ENCODE results near the gene AKIRIN2. TPM values are rescaled to one million over a fixed set of nuclear protein-coding genes. Genes with fewer than 3 reads are reported as not detected.
A peak's percentile ranks its signal among the peaks of the same experiment; 100 is the strongest.

Gene AKIRIN2
- total and polyA plus RNA-seq, 2 of the 13 experiments (the other 11 are each of a cell fraction or from before 2014, with no cell fraction given) = 15.6 to 23.4 TPM

DNA sequence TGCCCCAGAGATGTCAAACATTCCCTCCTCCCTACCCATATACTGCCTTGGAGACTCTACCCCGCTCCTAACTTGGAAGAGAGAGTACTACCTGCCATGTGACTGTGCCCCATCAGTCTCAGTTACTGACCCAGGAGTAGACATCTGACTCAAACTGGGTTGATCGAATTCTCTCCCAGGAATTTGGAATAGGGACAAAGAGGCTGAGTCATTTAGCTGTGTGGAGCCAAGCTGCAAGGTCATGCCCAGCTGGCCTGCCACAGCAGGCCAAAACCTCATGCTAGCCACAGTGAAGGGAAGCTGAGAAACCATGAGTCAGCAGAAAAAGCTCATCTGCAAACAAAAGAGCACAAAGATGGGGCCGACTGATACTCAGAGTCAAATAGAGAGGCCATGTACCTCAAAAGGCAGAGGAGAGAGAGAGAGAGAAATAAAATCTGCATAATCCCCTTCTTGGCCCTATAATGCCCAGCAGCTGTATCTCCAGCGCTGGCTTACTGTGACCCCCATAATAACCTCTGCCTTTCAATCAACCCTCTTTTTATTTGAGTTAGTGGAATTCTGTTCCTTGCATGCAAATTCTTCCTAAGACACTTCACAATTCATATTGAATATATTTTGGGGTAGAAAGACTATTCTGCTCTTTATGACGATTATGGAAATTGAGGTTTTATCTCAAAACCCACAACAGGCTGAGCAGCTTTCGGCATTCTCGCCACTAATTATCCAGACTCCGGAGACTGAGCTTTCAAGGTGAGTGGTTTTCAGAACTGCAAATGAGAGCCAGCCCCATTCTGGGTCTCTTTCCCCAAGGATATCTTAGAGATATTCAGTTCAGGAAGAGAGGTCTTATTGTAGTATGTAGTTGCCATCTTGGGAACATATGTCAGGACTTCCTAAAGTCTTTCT is 21.4 kb upstream of the AKIRIN2 start (continued):
- TF ChIP-seq, protein P1, sequence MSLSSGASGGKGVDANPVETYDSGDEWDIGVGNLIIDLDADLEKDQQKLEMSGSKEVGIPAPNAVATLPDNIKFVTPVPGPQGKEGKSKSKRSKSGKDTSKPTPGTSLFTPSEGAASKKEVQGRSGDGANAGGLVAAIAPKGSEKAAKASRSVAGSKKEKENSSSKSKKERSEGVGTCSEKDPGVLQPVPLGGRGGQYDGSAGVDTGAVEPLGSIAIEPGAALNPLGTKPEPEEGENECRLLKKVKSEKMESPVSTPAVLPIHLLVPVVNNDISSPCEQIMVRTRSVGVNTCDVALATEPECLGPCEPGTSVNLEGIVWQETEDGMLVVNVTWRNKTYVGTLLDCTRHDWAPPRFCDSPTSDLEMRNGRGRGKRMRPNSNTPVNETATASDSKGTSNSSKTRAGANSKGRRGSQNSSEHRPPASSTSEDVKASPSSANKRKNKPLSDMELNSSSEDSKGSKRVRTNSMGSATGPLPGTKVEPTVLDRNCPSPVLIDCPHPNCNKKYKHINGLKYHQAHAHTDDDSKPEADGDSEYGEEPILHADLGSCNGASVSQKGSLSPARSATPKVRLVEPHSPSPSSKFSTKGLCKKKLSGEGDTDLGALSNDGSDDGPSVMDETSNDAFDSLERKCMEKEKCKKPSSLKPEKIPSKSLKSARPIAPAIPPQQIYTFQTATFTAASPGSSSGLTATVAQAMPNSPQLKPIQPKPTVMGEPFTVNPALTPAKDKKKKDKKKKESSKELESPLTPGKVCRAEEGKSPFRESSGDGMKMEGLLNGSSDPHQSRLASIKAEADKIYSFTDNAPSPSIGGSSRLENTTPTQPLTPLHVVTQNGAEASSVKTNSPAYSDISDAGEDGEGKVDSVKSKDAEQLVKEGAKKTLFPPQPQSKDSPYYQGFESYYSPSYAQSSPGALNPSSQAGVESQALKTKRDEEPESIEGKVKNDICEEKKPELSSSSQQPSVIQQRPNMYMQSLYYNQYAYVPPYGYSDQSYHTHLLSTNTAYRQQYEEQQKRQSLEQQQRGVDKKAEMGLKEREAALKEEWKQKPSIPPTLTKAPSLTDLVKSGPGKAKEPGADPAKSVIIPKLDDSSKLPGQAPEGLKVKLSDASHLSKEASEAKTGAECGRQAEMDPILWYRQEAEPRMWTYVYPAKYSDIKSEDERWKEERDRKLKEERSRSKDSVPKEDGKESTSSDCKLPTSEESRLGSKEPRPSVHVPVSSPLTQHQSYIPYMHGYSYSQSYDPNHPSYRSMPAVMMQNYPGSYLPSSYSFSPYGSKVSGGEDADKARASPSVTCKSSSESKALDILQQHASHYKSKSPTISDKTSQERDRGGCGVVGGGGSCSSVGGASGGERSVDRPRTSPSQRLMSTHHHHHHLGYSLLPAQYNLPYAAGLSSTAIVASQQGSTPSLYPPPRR (CRISPR knock-in tag; IDR thresholded peaks at IDR 0.05; ENCODE audit: borderline replicate concordance) = no peak; the same call in 1 of the 2 replicates
- TF ChIP-seq, protein P2, sequence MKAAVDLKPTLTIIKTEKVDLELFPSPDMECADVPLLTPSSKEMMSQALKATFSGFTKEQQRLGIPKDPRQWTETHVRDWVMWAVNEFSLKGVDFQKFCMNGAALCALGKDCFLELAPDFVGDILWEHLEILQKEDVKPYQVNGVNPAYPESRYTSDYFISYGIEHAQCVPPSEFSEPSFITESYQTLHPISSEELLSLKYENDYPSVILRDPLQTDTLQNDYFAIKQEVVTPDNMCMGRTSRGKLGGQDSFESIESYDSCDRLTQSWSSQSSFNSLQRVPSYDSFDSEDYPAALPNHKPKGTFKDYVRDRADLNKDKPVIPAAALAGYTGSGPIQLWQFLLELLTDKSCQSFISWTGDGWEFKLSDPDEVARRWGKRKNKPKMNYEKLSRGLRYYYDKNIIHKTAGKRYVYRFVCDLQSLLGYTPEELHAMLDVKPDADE (CRISPR knock-in tag; IDR thresholded peaks at IDR 0.05) = no peak
- TF ChIP-seq PTBP1 (IDR thresholded peaks at IDR 0.05; ENCODE audit: low read depth, low read length, poor library complexity, severe bottlenecking) = no peak
- TF ChIP-seq, protein P3, sequence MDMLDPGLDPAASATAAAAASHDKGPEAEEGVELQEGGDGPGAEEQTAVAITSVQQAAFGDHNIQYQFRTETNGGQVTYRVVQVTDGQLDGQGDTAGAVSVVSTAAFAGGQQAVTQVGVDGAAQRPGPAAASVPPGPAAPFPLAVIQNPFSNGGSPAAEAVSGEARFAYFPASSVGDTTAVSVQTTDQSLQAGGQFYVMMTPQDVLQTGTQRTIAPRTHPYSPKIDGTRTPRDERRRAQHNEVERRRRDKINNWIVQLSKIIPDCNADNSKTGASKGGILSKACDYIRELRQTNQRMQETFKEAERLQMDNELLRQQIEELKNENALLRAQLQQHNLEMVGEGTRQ (IDR thresholded peaks at IDR 0.05; ENCODE audit: low read depth, low read length) = no peak
- TF ChIP-seq, protein P3 (CRISPR knock-in tag; IDR thresholded peaks at IDR 0.05; ENCODE audit: borderline replicate concordance) = no peak
- no peak for TF ChIP-seq ZNF17 (CRISPR knock-in tag; IDR thresholded peaks at IDR 0.05)
- TF ChIP-seq HNRNPH1 (optimal IDR thresholded peaks at IDR 0.05; ENCODE audit: low read depth, low read length) = no peak
- no peak for TF ChIP-seq AGO2 (optimal IDR thresholded peaks at IDR 0.05; ENCODE audit: low read depth, low read length)
- TF ChIP-seq EEA1 (CRISPR knock-in tag; IDR thresholded peaks at IDR 0.05; ENCODE audit: borderline replicate concordance) = no peak
- TF ChIP-seq, protein P4, sequence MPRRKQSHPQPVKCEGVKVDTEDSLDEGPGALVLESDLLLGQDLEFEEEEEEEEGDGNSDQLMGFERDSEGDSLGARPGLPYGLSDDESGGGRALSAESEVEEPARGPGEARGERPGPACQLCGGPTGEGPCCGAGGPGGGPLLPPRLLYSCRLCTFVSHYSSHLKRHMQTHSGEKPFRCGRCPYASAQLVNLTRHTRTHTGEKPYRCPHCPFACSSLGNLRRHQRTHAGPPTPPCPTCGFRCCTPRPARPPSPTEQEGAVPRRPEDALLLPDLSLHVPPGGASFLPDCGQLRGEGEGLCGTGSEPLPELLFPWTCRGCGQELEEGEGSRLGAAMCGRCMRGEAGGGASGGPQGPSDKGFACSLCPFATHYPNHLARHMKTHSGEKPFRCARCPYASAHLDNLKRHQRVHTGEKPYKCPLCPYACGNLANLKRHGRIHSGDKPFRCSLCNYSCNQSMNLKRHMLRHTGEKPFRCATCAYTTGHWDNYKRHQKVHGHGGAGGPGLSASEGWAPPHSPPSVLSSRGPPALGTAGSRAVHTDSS (CRISPR knock-in tag; conservative IDR thresholded peaks at IDR 0.05) = no peak
- no peak for TF ChIP-seq ZBTB3 (CRISPR knock-in tag; IDR thresholded peaks at IDR 0.05; ENCODE audit: borderline replicate concordance, low read depth)
- 0 out of 2 replicates have a peak, but pooled peaks have one; percentile 55 for TF ChIP-seq KAT8 (CRISPR knock-in tag; IDR thresholded peaks at IDR 0.05)
